DMS79 treated with DMSO at 0.1 percent for 48 hours (cell line): Measurements from ENCODE around the gene BCAM.
"Not testable (repeated sequence)": the region's sequence is repeated elsewhere in the genome, so short reads cannot be mapped to it uniquely, and the experiment has no call there.

Source experiments
- DNase-seq: peaks from one replicate; lab custom pipeline; 2025; lab: John Stamatoyannopoulos, UW

BCAM gene

GRCh38 chr19:44848812-44849447 lies 40.0 kb downstream of the BCAM start:
- no peak for DNase-seq

- no peak for DNase-seq
Measured at GRCh38 chr19:44850641-44851109, 41.8 kb downstream of the BCAM start.

DNA sequence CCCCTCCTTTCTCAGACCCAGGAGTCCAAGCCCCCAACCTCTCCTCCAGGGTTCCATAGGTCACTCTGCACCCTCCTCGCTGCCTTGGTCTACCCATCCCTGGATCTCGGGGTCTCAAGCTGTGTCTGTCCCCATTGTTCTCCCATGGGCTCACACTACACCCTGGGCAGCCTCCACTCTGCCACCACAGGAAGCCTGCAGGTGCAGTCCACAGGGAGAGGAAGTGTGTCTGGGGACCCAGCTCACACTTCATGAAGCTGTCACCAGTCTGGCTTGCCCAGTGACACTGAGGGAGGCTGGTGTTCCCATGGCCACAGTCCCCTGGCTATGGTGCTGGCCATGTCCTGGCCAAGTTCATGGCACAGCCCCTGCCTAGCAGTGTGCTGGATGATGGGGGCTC lies 42.5 kb downstream of the BCAM start:
- no peak for DNase-seq

DNA sequence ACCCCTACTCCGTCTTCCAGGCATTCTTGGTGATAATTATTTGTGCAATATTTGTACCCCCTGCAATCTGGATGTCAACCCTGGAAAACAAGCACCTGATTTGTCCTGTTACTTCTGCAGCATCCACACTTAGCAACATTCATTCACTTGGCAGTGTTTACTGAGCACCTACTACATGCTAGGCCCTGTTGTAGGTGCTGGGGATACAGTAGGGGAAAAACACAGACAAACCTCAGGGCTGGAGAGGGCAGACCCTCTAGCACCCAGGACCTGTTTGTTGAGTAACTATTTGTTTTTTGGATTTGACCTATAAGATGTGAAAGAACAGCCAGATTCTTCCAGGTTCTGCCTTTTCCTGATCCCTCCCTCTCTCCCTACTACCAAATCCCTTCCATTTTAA lies 46.7 kb downstream of the BCAM start:
- no peak for DNase-seq

- no peak for DNase-seq
Measured at GRCh38 chr19:44856421-44857083, 47.6 kb downstream of the BCAM start.

GRCh38 chr19:44857837-44858236 lies 48.9 kb downstream of the BCAM start:
- DNase-seq: no peak

- not testable (repeated sequence) for DNase-seq
Measured at GRCh38 chr19:44861576-44861975, 52.7 kb downstream of the BCAM start.

GRCh38 chr19:44863990-44864389 lies 55.1 kb downstream of the BCAM start:
- no peak for DNase-seq

DNA sequence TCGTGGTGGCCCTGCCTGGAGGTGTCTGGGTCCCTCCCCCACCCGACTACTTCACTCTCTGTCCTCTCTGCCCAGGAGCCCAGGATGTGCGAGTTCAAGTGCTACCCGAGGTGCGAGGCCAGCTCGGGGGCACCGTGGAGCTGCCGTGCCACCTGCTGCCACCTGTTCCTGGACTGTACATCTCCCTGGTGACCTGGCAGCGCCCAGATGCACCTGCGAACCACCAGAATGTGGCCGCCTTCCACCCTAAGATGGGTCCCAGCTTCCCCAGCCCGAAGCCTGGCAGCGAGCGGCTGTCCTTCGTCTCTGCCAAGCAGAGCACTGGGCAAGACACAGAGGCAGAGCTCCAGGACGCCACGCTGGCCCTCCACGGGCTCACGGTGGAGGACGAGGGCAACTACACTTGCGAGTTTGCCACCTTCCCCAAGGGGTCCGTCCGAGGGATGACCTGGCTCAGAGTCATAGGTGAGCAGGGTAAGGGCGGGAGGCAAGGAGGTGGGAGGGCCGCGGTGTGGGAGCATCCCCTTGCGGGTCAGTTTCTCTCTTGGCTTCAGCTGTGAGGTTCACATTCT lies 56.4 kb downstream of the BCAM start:
- no peak for DNase-seq

DNA sequence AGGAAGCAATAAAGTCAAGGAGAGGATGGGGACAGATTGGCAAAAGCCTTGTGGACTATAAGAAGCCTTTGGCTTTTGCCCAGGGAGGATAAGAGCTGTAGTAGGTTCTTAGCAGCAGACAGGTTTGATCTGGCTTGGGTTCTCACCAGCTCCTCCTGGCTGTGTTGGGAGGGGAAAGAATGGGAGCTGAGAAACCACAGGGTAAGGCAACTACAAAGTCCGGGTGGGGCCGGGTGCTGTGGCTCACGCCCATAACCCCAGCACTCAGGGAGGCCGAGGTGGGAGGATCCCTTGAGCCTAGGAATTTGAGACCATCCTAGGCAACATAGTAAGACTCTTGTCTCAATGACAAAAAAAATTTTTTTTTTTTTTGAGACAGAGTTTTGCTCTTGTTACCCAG lies 57.8 kb downstream of the BCAM start:
- DNase-seq: no peak

- no peak for DNase-seq
Measured at GRCh38 chr19:44867578-44867977, 58.7 kb downstream of the BCAM start.

DNA sequence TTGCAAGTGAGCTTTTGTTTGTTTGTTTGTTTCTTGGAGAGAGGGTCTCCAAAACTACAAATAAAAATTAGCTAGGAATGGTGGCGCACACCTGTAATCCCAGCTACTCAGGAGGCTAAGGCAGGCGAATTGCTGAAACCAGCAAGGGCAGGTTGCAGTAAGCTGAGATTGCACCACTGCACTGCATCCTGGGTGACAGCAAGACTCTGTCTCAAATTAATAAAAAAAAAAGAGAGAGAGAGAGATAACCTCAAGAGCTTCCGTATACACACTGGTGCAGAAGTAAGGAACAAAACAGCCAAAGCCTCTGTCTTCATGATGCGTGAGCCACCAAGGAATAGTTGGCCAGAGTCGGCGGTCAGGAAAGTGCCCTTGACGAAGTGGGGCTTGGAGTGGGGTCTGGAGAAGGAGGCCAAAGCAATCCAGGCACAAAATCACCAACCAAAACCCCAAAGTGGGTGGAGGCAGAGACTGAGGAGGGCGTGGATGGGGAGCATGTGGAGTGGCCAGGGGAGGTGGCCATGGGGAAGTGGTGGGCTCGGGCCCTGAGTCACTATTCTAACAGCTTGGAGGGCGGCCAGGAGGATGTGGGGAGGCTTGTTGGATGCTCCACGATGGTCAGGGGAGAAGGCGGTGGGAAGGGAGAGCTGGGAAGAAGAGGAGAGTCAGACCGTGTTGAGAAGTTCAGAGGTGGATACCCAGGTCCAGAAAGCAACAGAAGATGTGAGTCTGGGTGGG lies 61.0 kb downstream of the BCAM start:
- no peak for DNase-seq
